Measurements from ENCODE around the gene SLC5A10. TPM values are rescaled to one million over a fixed set of nuclear protein-coding genes. Genes with fewer than 3 reads are reported as not detected.
"Not testable (repeated sequence)": the region's sequence is repeated elsewhere in the genome, so short reads cannot be mapped to it uniquely, and the experiment has no call there.

SLC5A10 gene
- polyA plus RNA-seq, 6 donors from 2014 or later, result 0.06 to 0.17 (median 0.10) TPM; not detected in 1

DNA sequence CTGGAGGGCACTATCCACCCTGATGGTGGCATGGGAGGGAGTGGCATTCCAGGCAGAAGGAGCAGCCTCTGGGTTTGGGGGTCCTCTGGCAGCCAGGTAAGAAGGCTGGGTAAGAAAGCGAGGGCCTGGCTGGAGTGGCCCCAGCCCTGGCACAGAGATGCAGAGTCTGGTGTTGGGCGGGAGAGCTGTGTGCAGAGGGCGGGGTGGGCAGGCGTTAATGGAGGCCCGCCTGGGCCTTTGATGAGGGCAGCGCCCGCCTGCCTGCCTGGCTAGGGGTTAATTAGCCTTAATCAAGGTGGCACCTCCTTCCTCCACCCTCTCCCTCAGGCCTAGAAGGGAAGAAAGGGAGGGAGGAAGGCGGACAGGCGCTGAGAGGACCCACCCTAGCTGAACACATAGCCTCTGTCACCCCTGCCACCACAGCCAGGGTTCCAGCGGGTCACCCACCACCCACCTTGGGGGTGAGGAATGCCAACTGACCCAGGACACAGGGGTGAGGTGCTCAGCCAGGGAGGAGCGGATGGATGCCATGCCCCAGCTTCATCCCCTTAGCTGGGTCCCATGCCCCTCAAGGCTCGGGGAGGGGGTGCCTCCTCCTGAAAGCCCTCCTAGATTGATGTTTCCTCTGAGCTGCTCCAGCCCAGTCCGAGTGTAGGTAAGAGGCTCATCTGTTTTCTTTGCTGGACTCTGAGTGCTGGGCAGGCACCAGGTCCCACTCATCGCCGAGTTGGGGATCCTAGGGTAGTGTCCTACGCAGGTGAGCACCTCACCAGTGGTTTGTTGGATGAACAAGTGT is 66.0 kb downstream of the SLC5A10 start:
- ATAC-seq (ENCODE audit: low read depth in 2 of 2) (no peak), DNase-seq (no peak)
- no peak overlapping the region for H3K4me3 Mint-ChIP-seq
- peaks cover 22 to 41% (median 25%) of the 10 kb centered on the region in 3 donors for H3K4me1 Mint-ChIP-seq
- peak overlapping the region in 2 of 6 donors; percentile 10 to 61 for H3K27ac Mint-ChIP-seq
- H3K36me3 Mint-ChIP-seq, result no peaks in the 10 kb centered on the region
- H3K9me3 Mint-ChIP-seq, result no peaks in the 10 kb centered on the region
- peaks cover 0 to 7% (median 0%) of the 10 kb centered on the region in 3 donors for H3K27me3 Mint-ChIP-seq

DNA sequence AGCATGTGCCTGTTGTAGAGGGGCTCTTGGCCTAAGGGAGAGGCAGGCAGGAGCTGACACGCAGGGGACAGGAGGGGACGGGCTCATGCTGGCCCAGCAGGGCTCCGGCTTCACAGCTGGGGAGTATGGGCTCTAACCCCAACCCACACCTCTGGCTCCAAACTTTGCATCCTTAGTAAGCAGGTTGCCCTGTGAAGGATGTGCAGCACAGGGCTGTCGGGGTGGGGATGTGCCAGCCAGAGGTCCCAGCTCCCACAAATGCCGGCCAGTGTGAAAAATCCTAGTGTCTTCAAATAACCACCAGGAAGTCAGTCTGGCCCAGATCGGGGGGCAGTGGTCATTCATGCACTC is 66.6 kb downstream of the SLC5A10 start:
- ATAC-seq (ENCODE audit: low read depth in 2 of 2), result no peak
- H3K27me3 Mint-ChIP-seq, result peaks cover 0 to 7% (median 0%) of the 10 kb centered on the region in 3 donors
- DNase-seq, result no peak
- no peaks in the 10 kb centered on the region for H3K9me3 Mint-ChIP-seq
- H3K27ac Mint-ChIP-seq, result peak overlapping the region in 1 of 6 donors; percentile 61
- no peaks in the 10 kb centered on the region for H3K36me3 Mint-ChIP-seq
- peaks cover 22 to 41% (median 25%) of the 10 kb centered on the region in 3 donors for H3K4me1 Mint-ChIP-seq
- peak overlapping the region in 1 of 8 donors; percentile 66 for H3K4me3 Mint-ChIP-seq

DNA sequence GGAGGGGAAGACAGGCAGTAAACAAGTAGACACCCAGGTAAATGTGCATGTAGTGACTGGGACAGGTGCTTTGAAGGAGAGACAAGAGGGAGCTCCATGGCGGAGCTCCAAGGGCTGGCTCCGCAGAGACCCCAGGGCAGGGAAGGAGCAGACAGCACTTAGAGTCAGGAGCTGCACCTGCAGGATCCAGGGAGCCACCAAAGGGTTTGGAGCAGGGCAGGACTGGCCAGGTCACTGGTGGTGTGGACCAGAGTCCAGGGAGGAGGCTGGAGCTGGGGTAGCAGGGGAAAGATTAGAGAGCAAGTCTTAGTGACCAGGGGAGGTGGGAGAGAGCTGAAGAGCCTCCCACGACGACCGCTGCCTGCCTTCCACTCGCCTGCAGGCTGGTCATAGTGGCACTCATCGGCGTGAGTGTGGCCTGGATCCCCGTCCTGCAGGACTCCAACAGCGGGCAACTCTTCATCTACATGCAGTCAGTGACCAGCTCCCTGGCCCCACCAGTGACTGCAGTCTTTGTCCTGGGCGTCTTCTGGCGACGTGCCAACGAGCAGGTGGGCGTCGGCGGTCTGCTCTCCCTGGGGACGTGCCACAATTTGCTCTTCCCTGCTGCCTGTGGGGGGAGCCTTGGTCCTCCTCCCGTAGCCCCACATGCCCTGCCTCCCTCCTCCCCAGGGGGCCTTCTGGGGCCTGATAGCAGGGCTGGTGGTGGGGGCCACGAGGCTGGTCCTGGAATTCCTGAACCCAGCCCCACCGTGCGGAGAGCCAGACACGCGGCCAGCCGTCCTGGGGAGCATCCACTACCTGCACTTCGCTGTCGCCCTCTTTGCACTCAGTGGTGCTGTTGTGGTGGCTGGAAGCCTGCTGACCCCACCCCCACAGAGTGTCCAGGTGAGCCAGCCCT is 67.3 kb downstream of the SLC5A10 start:
- H3K9me3 Mint-ChIP-seq, result no peaks in the 10 kb centered on the region
- no peak overlapping the region for H3K4me3 Mint-ChIP-seq
- peaks cover 22 to 42% (median 25%) of the 10 kb centered on the region in 3 donors for H3K4me1 Mint-ChIP-seq
- DNase-seq (no peak), ATAC-seq (ENCODE audit: low read depth in 2 of 2) (no peak)
- peak overlapping the region in 3 of 6 donors; percentile 21 to 61 (median 60) for H3K27ac Mint-ChIP-seq
- H3K27me3 Mint-ChIP-seq, result peaks cover 0 to 7% (median 0%) of the 10 kb centered on the region in 3 donors
- H3K36me3 Mint-ChIP-seq, result no peaks in the 10 kb centered on the region

DNA sequence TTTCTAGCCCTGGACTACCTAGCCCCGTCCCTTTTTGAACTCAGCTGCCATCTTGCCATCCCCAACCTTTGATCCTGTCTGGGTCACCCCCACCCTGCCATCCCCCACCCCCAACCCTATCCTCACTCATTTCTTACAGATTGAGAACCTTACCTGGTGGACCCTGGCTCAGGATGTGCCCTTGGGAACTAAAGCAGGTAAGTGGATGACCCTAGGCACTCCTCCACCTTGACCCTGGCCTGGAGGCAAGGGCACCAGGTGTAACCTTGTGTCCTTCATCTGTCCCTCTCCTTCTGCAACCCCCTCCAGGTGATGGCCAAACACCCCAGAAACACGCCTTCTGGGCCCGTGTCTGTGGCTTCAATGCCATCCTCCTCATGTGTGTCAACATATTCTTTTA is 68.1 kb downstream of the SLC5A10 start:
- H3K27ac Mint-ChIP-seq, result peak overlapping the region in 5 of 6 donors; percentile 9 to 73 (median 60)
- peaks cover 28 to 50% (median 31%) of the 10 kb centered on the region in 3 donors for H3K4me1 Mint-ChIP-seq
- DNase-seq (no peak), ATAC-seq (ENCODE audit: low read depth in 2 of 2) (no peak)
- peaks cover 0 to 7% (median 0%) of the 10 kb centered on the region in 3 donors for H3K27me3 Mint-ChIP-seq
- H3K36me3 Mint-ChIP-seq, result peaks cover 0 to 3% of the 10 kb centered on the region in 2 donors
- H3K4me3 Mint-ChIP-seq, result peak overlapping the region in 1 of 8 donors; percentile 1
- no peaks in the 10 kb centered on the region for H3K9me3 Mint-ChIP-seq

DNA sequence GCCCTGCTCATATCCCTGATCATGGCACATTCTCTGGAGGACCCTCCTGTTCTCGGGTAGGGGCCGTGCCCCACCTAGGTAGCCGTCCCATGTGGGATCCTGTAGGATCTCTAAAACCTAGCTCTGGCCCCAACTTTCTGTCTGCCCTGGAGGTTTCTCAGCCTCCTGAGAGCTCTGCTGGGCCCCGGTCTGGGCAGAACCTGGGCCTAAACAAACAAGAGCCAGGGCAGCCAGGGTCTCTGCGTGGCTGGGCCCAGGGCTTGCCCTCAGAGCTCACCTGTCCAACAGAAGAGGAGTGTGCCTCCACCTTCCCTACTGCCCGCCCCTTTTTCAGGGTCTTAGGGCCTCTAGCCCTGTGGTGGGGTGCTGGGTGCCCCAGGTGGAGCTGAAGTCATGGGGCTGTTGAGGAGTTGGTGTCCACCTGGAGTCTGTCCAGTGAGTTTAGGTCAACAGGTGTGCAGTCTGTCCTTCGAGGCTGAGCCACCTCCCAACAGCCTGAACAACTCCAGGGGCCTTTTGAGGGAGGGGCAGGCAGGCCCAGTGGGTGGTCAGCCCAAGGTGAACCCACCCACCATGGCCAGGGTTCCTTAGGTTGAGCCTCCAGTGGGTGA is 69.2 kb downstream of the SLC5A10 start:
- H3K27ac Mint-ChIP-seq, result peak overlapping the region in 3 of 6 donors; percentile 61 to 91 (median 73)
- ATAC-seq (ENCODE audit: low read depth in 2 of 2); DNase-seq; H3K27me3 Mint-ChIP-seq; H3K36me3 Mint-ChIP-seq; H3K9me3 Mint-ChIP-seq: not testable (repeated sequence)
- H3K4me3 Mint-ChIP-seq, result peak overlapping the region in 1 of 8 donors; percentile 16
- H3K4me1 Mint-ChIP-seq, result peaks cover 24 to 44% (median 30%) of the 10 kb centered on the region in 3 donors

DNA sequence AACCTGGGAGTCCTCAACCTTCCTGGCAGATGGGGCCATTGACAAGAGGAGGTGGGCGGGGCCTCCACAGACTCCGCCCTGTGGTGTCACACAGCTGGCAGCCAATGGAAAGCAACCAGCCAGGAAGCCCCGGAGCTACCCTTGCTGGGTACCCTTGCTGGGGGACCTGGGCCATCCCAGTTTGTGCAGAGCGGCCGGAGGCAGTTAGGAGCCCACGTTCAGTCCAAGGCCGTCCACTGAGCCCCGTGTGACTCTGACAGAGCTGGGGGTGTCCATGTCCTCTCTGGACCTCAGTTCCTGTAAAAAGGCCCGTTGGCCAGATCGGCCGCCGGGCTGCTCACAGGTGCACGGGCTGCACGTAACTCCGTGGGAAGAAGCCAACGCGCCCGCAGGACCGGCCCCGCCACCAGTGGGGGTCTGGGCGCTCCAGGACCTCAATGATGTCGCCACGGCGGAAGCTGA is 69.7 kb downstream of the SLC5A10 start:
- ATAC-seq (ENCODE audit: low read depth in 2 of 2) (peak; percentile 35 to 51), DNase-seq (no peak)
- H3K36me3 Mint-ChIP-seq, result peaks cover 0 to 3% of the 10 kb centered on the region in 2 donors
- H3K27me3 Mint-ChIP-seq, result no peaks in the 10 kb centered on the region
- H3K27ac Mint-ChIP-seq, result peak overlapping the region in 1 of 6 donors; percentile 77
- no peaks in the 10 kb centered on the region for H3K9me3 Mint-ChIP-seq
- H3K4me1 Mint-ChIP-seq, result peaks cover 24 to 38% (median 30%) of the 10 kb centered on the region in 3 donors
- H3K4me3 Mint-ChIP-seq, result no peak overlapping the region

DNA sequence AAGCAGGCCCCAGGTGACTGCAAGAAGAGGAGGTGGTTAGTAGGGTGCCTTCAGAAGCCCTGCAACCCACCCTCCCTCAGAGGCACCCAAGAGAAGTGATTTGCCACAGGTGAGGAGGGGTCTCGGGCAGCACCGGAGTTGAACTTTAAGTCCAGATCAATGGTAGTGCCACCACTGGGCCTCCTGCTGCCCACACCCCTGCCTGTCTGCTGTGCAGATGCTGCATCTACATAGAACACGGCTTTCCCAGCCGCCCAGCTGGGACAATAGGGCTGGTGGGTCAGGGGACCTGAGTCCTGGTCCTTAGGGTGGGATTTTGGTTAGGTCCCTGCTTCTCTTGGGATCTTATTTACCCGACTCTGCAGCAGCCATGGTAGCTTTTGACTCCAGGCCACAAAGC is 70.2 kb downstream of the SLC5A10 start:
- H3K4me1 Mint-ChIP-seq, result peaks cover 20 to 34% (median 30%) of the 10 kb centered on the region in 3 donors
- H3K27ac Mint-ChIP-seq, result peak overlapping the region in 1 of 6 donors; percentile 24
- DNase-seq (no peak), ATAC-seq (ENCODE audit: low read depth in 2 of 2) (no peak)
- no peaks in the 10 kb centered on the region for H3K27me3 Mint-ChIP-seq
- no peak overlapping the region for H3K4me3 Mint-ChIP-seq
- no peaks in the 10 kb centered on the region for H3K9me3 Mint-ChIP-seq
- peaks cover 0 to 3% of the 10 kb centered on the region in 2 donors for H3K36me3 Mint-ChIP-seq

DNA sequence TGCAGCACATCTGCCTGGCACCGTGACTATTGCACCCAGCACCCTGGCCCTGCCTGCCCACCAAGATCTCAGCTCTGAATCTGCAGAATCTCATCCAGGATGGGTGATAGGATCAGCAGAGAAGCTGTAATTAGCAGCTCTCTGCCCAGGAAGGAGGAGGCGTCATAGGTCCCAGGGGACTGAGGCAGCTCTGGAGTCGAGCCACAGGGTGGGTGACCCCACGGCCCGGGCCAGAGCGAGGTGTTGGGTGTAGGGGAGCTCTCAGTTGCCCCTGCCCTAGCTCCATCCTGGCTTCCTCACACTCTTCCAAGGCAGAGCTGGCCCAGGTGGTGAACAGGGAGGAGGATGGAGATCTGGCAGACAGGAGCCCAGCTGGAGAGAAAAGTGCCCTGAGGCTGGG is 70.8 kb downstream of the SLC5A10 start:
- no peak for ATAC-seq (ENCODE audit: low read depth in 2 of 2)

DNA sequence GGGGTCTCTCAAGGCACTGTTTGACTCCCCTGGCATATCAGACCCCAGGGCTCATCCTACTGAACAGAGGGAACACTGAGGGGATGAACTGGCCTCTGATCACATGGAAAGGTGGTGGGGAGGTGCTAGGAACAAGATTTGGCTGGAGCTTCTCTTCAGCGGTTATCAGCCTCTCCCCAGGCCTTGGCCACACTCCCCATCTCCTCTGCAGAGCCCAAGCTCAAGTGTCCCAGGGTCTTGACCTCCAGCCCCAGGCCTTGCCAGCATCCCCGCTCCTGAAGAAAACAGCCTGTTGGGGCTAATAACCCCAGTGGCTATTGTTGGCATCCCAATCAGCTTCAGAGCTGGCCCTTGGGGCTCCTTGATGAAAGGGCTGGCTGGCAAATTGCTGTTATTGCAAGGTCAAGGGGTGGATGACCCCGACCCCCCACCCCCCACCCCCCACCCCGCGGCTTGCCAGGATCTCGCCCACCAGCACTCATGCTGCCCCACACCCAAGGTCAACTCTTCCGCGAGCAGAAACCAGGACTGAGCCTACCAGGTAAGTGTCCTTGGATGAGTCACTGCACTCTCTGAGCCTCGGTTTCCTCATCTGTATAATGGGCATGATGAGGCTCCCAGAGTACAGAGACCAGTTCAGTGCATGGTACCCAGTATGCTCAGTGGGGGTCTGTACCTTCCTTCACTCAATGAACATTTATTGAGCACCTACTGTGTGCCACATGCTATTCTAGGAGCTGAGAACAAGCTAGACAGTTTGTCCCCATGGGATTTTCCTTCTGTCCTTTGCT is 71.4 kb downstream of the SLC5A10 start:
- Mint-ChIP-seq H3K4me1 (peaks cover 18 to 31% (median 26%) of the 10 kb centered on the region in 3 donors), H3K36me3 (peaks cover 0 to 3% of the 10 kb centered on the region in 2 donors), H3K27me3 (no peaks in the 10 kb centered on the region), H3K4me3 (no peak overlapping the region), H3K9me3 (no peaks in the 10 kb centered on the region), H3K27ac (peak overlapping the region in 4 of 6 donors; percentile 37 to 82 (median 40))
- DNase-seq (no peak), ATAC-seq (ENCODE audit: low read depth in 2 of 2) (no peak)

More for the DNA sequence above, 70.8 kb downstream of the SLC5A10 start:
- Mint-ChIP-seq H3K36me3 (peaks cover 0 to 3% of the 10 kb centered on the region in 2 donors), H3K9me3 (no peaks in the 10 kb centered on the region), H3K4me1 (peaks cover 18 to 33% (median 27%) of the 10 kb centered on the region in 3 donors), H3K27ac (peak overlapping the region in 4 of 6 donors; percentile 39 to 82 (median 56)), H3K27me3 (no peaks in the 10 kb centered on the region), H3K4me3 (no peak overlapping the region)
- no peak for DNase-seq

DNA sequence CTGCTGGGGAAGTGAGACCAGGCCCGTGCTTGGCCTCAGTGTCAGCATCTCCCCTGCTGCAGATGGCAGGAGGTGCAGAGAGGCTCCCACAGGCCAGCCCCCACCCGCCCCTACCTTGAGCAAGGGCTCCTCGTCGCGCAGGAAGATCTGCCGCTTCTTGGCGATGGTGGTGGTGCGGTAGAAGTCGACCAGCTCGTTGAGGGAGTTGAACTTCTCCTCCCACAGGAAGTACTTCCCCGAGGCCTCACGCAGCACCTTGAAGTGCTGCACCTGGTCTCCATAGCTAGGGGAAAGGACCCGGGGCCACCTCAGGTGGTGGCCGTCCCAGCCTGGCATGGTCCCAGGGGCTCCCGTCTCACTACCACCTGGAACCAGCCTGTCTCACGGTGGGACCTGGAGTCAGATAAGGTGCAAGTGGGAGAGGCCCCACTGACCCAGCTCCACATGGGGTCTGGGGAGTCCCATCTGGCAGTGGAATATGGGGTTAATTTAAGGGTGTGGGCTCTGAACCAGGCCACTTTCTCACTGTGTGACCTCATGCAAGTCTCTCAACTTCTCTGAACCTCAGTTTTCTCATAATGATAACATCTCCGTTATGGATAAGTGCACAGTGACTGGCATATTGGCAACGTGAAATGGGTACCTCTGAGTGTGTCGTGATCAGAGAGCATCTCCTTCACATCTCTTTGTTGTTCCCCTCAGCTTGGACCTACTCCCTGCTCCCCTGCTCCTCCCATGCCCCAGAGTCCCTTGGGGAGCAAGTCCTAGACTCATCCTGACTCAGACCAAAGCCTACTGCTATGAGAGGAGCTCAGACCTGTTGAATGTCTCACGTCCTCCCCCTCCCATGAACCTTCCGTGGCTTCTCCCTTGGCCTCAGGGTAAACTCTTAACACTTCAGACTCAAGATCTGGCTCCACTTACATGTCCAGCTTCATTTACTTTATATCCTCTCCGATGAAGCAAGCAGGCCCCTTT is 72.4 kb downstream of the SLC5A10 start:
- DNase-seq, result no peak
- Mint-ChIP-seq H3K27ac (peak overlapping the region; percentile 28 to 91 (median 67)), H3K36me3 (peaks cover 0 to 3% of the 10 kb centered on the region in 2 donors), H3K9me3 (no peaks in the 10 kb centered on the region), H3K27me3 (no peaks in the 10 kb centered on the region), H3K4me3 (no peak overlapping the region), H3K4me1 (peaks cover 13 to 23% (median 17%) of the 10 kb centered on the region in 3 donors)
- ATAC-seq (ENCODE audit: low read depth in 2 of 2), result no peak

DNA sequence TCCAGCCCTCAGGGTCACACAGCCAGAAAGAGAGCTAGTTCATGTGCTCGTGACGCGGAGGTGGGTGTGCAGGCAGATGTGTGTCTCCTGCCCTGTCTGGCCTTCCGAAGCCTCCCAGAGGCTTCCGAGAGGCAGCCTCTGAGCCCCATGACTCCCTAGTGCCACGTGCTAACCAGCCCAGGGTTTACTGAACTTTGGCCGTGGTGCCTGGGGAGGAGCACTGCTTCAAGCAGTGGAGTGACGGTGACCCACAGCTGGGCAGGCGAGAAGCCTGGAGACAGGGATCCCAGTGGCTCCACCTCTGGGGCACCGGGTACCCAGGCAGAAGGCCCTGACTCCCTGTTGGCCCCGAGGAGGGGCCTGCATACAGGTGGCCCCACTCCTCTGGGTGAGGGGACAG is 76.7 kb downstream of the SLC5A10 start:
- not testable (repeated sequence) for H3K9me3 Mint-ChIP-seq; H3K4me3 Mint-ChIP-seq; DNase-seq; H3K27me3 Mint-ChIP-seq; ATAC-seq (ENCODE audit: low read depth in 2 of 2); H3K36me3 Mint-ChIP-seq; H3K27ac Mint-ChIP-seq
- peaks cover 7 to 11% (median 10%) of the 10 kb centered on the region in 3 donors for H3K4me1 Mint-ChIP-seq

Data from naive B cell (primary cell).